ENCODE measurements around the gene DCTPP1.

- TF ChIP-seq ZNF549 (CRISPR knock-in tag; IDR thresholded peaks at IDR 0.05) (no peak), ZNF501 (CRISPR knock-in tag; IDR thresholded peaks at IDR 0.05) (peak; percentile 90), POLR2A (IDR thresholded peaks at IDR 0.05; ENCODE audit: insufficient read depth in 1 of 2, low read depth in 2 of 2, low read length in 2 of 2) (peak; percentile 65 to 98; a peak in 3 of 4 replicates), KLF13 (CRISPR knock-in tag; IDR thresholded peaks at IDR 0.05) (peak; percentile 51; the same call in 1 of the 2 replicates), SIN3A (IDR thresholded peaks at IDR 0.05; ENCODE audit: borderline replicate concordance, low read depth, low read length) (peak; percentile 42; the same call in 1 of the 2 replicates), ZNF460 (CRISPR knock-in tag; IDR thresholded peaks at IDR 0.05; ENCODE audit: borderline replicate concordance) (no peak; the same call in 1 of the 2 replicates), BHLHE40 (IDR thresholded peaks at IDR 0.05; ENCODE audit: low read length) (no peak), NR1H2 (CRISPR knock-in tag; IDR thresholded peaks at IDR 0.05; ENCODE audit: borderline replicate concordance, low read depth) (peak; percentile 73; the same call in 1 of the 2 replicates), ZSCAN20 (CRISPR knock-in tag; IDR thresholded peaks at IDR 0.05; ENCODE audit: borderline replicate concordance) (no peak)
These were observed 51.3 kb downstream of the DCTPP1 start for GRCh38 chr16:30378236-30379157.

All from HepG2 (cell line).